Lung (tissue), 12 donors: ENCODE measurements around the gene ILKAP. TPM values are rescaled to one million over a fixed set of nuclear protein-coding genes. Genes with fewer than 3 reads are reported as not detected.

Source experiments
- ATAC-seq: fragments of 200-7000 bp; cut with Tn5 transposase; one replicate; pipeline ENCODE4 v1.9.1; 2020; ENCODE audit warnings: moderate number of reproducible peaks; ENCODE audit not compliant: insufficient read depth, low FRiP score
- DNase-seq, 3 donors: peaks; one replicate each; pipeline ENCODE4 v3.0.0-alpha.2; 2013 to 2017
- H3K27ac ChIP-seq, 2 donors: one replicate each; pipeline ENCODE4 v1.5.1; 2013; ENCODE audit warnings: mild to moderate bottlenecking in 2 of 2, moderate library complexity in 2 of 2, control low read depth in 1 of 2, inconsistent platforms in 1 of 2, low read depth in 1 of 2, low read length in 1 of 2
- H3K27me3 ChIP-seq, 3 donors: one replicate each; pipeline ENCODE4 v1.5.1; 2013; ENCODE audit warnings: low read length in 2 of 3; ENCODE audit not compliant: control insufficient read depth in 3 of 3, insufficient read depth in 3 of 3
- H3K36me3 ChIP-seq, 4 donors: one replicate each; pipeline ENCODE4 v1.5.1; 2013; ENCODE audit warnings: low read length in 4 of 4, mild to moderate bottlenecking in 1 of 4, moderate library complexity in 1 of 4; ENCODE audit not compliant: control insufficient read depth in 4 of 4, insufficient read depth in 4 of 4
- H3K4me1 ChIP-seq, 5 donors: one replicate each; pipeline ENCODE4 v1.5.1; 2013; ENCODE audit warnings: low read length in 5 of 5, mild to moderate bottlenecking in 2 of 5, moderate library complexity in 1 of 5; ENCODE audit not compliant: control insufficient read depth in 5 of 5, insufficient read depth in 5 of 5
- H3K4me3 ChIP-seq: one replicate; pipeline ENCODE4 v1.5.1; 2013; ENCODE audit warnings: mild to moderate bottlenecking, control low read depth, moderate library complexity
- H3K9ac ChIP-seq, 2 donors: one replicate each; pipeline ENCODE4 v1.5.1; 2013; ENCODE audit warnings: low read length in 2 of 2, control low read depth in 1 of 2; ENCODE audit not compliant: insufficient read depth in 1 of 2
- H3K9me3 ChIP-seq, 4 donors: one replicate each; pipeline ENCODE4 v1.5.1; 2013; ENCODE audit warnings: low read length in 3 of 4, mild to moderate bottlenecking in 1 of 4, moderate library complexity in 1 of 4; ENCODE audit not compliant: control insufficient read depth in 4 of 4, insufficient read depth in 3 of 4
- WGBS, 2 donors: extraction: QIAGEN DNeasy Blood & Tissue Kit; methylation state at CpG; one replicate each; pipeline ENCODE4 v1.1.7; 2013; 5-methylcytosine and 5-hydroxymethylcytosine counted together
- polyA plus RNA-seq, 2 donors: library from polyadenylated mRNA; stranded (reverse); fragments of 200-250 nt; gene quantifications; one replicate each; pipeline ENCODE4 v1.2.1, GENCODE V29; 2013
- total RNA-seq, 2 donors: library from RNA; depleted of rRNA in 1 of 2; stranded (reverse); fragments of >200 nt in 1 of 2; gene quantifications; one replicate each; pipeline ENCODE4 v1.2.1, GENCODE V29; 2014 to 2021
- TF ChIP-seq, protein P1 (sequence below): IDR thresholded peaks from 2 replicates; pipeline ENCODE4 v1.5.1; 2012; ENCODE audit warnings: mild to moderate bottlenecking; ENCODE audit errors: control extremely low read depth, extremely low read depth
- donor health status: control.
- donor health status: control.
- donor health status: Bipolar disorder and iron deficiency.
- donor health status: healthy.
- donor health status: DM: yes; HTN: yes; CAD: no.

Gene ILKAP
- total and polyA plus RNA-seq, 4 donors, result 35.0 to 52.0 (median 42.1) TPM

GRCh38 chr2:238146884-238147544 is 56.5 kb downstream of the ILKAP start:
- Histone ChIP-seq H3K9ac (no peak overlapping the region), H3K27me3 (no peaks in the 10 kb centered on the region), H3K27ac (no peak overlapping the region), H3K36me3 (no peaks in the 10 kb centered on the region), H3K4me3 (no peak overlapping the region), H3K9me3 (no peaks in the 10 kb centered on the region), H3K4me1 (peaks cover 0 to 10% (median under 1%) of the 10 kb centered on the region in 5 donors)
- 91% methylated on average over 13 of the region's 13 CpGs for WGBS, 2 donors
- ATAC-seq (no peak), DNase-seq (no peak)
- TF ChIP-seq, protein P1, sequence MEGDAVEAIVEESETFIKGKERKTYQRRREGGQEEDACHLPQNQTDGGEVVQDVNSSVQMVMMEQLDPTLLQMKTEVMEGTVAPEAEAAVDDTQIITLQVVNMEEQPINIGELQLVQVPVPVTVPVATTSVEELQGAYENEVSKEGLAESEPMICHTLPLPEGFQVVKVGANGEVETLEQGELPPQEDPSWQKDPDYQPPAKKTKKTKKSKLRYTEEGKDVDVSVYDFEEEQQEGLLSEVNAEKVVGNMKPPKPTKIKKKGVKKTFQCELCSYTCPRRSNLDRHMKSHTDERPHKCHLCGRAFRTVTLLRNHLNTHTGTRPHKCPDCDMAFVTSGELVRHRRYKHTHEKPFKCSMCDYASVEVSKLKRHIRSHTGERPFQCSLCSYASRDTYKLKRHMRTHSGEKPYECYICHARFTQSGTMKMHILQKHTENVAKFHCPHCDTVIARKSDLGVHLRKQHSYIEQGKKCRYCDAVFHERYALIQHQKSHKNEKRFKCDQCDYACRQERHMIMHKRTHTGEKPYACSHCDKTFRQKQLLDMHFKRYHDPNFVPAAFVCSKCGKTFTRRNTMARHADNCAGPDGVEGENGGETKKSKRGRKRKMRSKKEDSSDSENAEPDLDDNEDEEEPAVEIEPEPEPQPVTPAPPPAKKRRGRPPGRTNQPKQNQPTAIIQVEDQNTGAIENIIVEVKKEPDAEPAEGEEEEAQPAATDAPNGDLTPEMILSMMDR, result no peak

GRCh38 chr2:238145851-238146250 is 57.6 kb downstream of the ILKAP start:
- no peak for DNase-seq

DNA sequence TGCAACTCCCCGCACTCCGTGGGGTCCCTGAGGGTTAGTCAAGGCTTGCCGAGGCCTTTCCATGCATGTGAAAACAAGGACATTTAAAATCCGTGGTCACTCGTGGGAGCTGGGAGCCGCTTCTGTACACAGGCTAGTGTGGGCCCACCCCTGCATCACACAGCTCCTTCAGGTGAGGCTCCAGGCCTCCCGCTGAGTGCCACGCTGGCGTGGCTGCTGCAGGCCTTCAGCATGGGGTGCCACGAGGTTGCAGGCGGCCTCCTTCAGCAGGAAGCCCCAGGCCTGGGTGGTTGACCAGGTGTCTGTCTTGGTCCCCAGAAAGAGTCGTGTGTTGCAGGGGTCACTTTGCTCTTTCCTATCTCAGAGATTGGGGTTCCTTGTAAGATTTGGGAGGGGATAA is 58.4 kb downstream of the ILKAP start:
- Histone ChIP-seq H3K36me3 (no peaks in the 10 kb centered on the region), H3K27me3 (no peaks in the 10 kb centered on the region), H3K9me3 (no peaks in the 10 kb centered on the region), H3K4me3 (no peak overlapping the region), H3K27ac (no peak overlapping the region), H3K9ac (no peak overlapping the region), H3K4me1 (peaks cover 0 to 17% (median 6%) of the 10 kb centered on the region in 5 donors)
- DNase-seq (no peak), ATAC-seq (no peak)
- TF ChIP-seq, protein P1, result no peak
- WGBS, 2 donors, result 90 to 91% methylated on average over 12 of the region's 12 CpGs

More at GRCh38 chr2:238145851-238146250, 57.6 kb downstream of the ILKAP start:
- WGBS, 2 donors, result 82 to 86% methylated on average over 12 of the region's 12 CpGs
- H3K27ac ChIP-seq, result no peak overlapping the region
- no peaks in the 10 kb centered on the region for H3K27me3 ChIP-seq
- H3K36me3 ChIP-seq, result no peaks in the 10 kb centered on the region
- no peak overlapping the region for H3K9ac ChIP-seq
- H3K9me3 ChIP-seq, result no peaks in the 10 kb centered on the region
- no peak for ATAC-seq
- TF ChIP-seq, protein P1, result no peak
- H3K4me3 ChIP-seq, result no peak overlapping the region
- peaks cover 0 to 17% (median 4%) of the 10 kb centered on the region in 5 donors for H3K4me1 ChIP-seq
